HepG2 (cell line): ENCODE measurements around the gene ALOX12. TPM values are rescaled to one million over a fixed set of nuclear protein-coding genes. Genes with fewer than 3 reads are reported as not detected.

ENCODE experiments used
- ATM ChIP-seq: fragments of 450-650 bp; IDR thresholded peaks from 2 replicates; pipeline ENCODE4 v1.7.1; 2017; ENCODE audit warnings: mild to moderate bottlenecking, borderline replicate concordance
- BRD4 ChIP-seq: sonication (generic); formaldehyde crosslinking; IDR thresholded peaks from 2 replicates; pipeline ENCODE4 v1.4.0; 2020; ENCODE audit warnings: missing genetic modification reagents
- HNRNPH1 ChIP-seq: fragments of 200-400 bp; formaldehyde crosslinking; optimal IDR thresholded peaks from 2 replicates; pipeline ENCODE3; 2017; ENCODE audit warnings: mild to moderate bottlenecking, low read depth, low read length
- HOXA7 ChIP-seq: sonication (generic); formaldehyde crosslinking; IDR thresholded peaks from 2 replicates; pipeline ENCODE4 v1.8.1; 2022; ENCODE audit warnings: mild to moderate bottlenecking, missing genetic modification reagents, moderate library complexity
- JUND ChIP-seq: sonication (generic); formaldehyde crosslinking; IDR thresholded peaks from 2 replicates; pipeline ENCODE4 v1.8.0; 2022; ENCODE audit warnings: mild to moderate bottlenecking, missing genetic modification reagents
- NFE2L2 ChIP-seq: fragments of 150-350 bp; IDR thresholded peaks from 2 replicates; pipeline ENCODE4 v1.6.1; 2014; ENCODE audit warnings: low read length
- RCOR2 ChIP-seq: IDR thresholded peaks from 2 replicates; pipeline ENCODE4 v1.6.1; 2016; ENCODE audit warnings: missing biosample characterization, missing genetic modification reagents
- TEAD3 ChIP-seq: optimal IDR thresholded peaks from 2 replicates; pipeline ENCODE3; 2016; ENCODE audit warnings: borderline replicate concordance
- ZKSCAN1 ChIP-seq: fragments of 150-350 bp; IDR thresholded peaks from 2 replicates; pipeline ENCODE4 v1.6.1; 2014; ENCODE audit warnings: low read length
- ZNF432 ChIP-seq: sonication (generic); formaldehyde crosslinking; IDR thresholded peaks from 2 replicates; pipeline ENCODE4 v1.5.0; 2020; ENCODE audit warnings: missing genetic modification reagents, mild to moderate bottlenecking, borderline replicate concordance
- ZNF646 ChIP-seq: sonication (generic); formaldehyde crosslinking; IDR thresholded peaks from 2 replicates; pipeline ENCODE4 v1.9.0; 2021; ENCODE audit warnings: mild to moderate bottlenecking, missing genetic modification reagents
- polyA plus RNA-seq, 8 experiments: library from polyadenylated mRNA; depleted of rRNA in 3 of 8; stranded (reverse) in 7 of 8; unstranded in 1 of 8; fragments of >200 nt; fragmentation: Illumina TruSeq in 4 of 8; extraction: Trizol in 4 of 8; gene quantifications; 2 replicates each; pipeline versions ENCODE4 v1.2.1 to v1.2.3, GENCODE V29; 2011 to 2016; ENCODE audit warnings: low read depth in 4 of 8, missing spikeins in 1 of 8, mixed read lengths in 1 of 8; ENCODE audit not compliant: insufficient read depth in 1 of 8
- total RNA-seq, 5 experiments: library from RNA; depleted of rRNA; stranded (reverse); fragments of >200 nt; fragmentation: Illumina TruSeq; extraction: Trizol; gene quantifications; 2 replicates each; pipeline ENCODE4 v1.2.3, GENCODE V29; 2016; ENCODE audit warnings: low read depth in 1 of 5
- TF ChIP-seq, protein P1 (sequence below), 2 experiments: IDR thresholded peaks; 2 replicates each; pipeline ENCODE4 v1.6.1; 2011 to 2012; ENCODE audit warnings: low read length in 2 of 2, borderline replicate concordance in 1 of 2, low read depth in 1 of 2, mild to moderate bottlenecking in 1 of 2, moderate library complexity in 1 of 2

The ALOX12 gene
- total and polyA plus RNA-seq, 2 of the 13 experiments (the other 11 are each of a cell fraction or from before 2014, with no cell fraction given) = not detected

- TF ChIP-seq ZNF646 (CRISPR knock-in tag) (no peak), HNRNPH1 (no peak), ZNF432 (no peak), RCOR2 (no peak), TEAD3 (no peak), JUND (CRISPR knock-in tag) (no peak), ATM (no peak), HOXA7 (CRISPR knock-in tag) (no peak), BRD4 (0 out of 2 replicates have a peak, but pooled peaks have one; percentile 28), ZKSCAN1 (no peak), NFE2L2 (no peak)
- TF ChIP-seq, protein P1, sequence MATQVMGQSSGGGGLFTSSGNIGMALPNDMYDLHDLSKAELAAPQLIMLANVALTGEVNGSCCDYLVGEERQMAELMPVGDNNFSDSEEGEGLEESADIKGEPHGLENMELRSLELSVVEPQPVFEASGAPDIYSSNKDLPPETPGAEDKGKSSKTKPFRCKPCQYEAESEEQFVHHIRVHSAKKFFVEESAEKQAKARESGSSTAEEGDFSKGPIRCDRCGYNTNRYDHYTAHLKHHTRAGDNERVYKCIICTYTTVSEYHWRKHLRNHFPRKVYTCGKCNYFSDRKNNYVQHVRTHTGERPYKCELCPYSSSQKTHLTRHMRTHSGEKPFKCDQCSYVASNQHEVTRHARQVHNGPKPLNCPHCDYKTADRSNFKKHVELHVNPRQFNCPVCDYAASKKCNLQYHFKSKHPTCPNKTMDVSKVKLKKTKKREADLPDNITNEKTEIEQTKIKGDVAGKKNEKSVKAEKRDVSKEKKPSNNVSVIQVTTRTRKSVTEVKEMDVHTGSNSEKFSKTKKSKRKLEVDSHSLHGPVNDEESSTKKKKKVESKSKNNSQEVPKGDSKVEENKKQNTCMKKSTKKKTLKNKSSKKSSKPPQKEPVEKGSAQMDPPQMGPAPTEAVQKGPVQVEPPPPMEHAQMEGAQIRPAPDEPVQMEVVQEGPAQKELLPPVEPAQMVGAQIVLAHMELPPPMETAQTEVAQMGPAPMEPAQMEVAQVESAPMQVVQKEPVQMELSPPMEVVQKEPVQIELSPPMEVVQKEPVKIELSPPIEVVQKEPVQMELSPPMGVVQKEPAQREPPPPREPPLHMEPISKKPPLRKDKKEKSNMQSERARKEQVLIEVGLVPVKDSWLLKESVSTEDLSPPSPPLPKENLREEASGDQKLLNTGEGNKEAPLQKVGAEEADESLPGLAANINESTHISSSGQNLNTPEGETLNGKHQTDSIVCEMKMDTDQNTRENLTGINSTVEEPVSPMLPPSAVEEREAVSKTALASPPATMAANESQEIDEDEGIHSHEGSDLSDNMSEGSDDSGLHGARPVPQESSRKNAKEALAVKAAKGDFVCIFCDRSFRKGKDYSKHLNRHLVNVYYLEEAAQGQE (IDR thresholded peaks at IDR 0.05; ENCODE audit: borderline replicate concordance in 1 of 2, low read depth in 1 of 2, low read length in 2 of 2) = no peak
These were observed 25.2 kb downstream of the ALOX12 start (continued) for GRCh38 chr17:7020894-7021664.
